ENCODE measurements around the gene SNN.

The SNN gene

DNA sequence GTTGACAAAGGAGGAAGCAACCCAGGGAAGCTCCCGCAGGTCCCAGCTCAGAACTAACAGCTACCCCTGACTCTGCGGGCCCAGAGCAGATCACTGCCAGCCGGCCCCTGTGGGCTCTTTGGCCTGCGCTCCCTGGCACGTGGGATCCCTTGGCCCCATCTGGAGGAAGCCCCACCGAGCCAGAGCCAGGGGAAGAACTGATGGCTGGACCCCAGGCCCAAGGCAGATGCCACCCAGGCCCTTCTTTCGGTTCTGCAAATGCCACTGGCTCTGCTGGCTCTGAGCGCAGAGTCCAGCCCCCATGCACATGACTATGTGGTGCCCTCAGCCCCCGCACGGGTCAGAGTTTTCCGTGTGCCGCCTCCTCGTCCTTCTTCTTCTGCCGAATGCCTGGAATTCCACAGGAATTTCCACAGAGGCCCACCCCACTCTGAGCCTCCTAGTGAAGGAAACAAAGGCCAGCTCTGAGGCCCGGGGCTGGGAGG lies 35.8 kb upstream of the SNN start:
- TF ChIP-seq EZH2 (IDR thresholded peaks at IDR 0.05; ENCODE audit: borderline replicate concordance, low read length) (no peak), CTCF (IDR thresholded peaks at IDR 0.05; ENCODE audit: low read length) (no peak)
- no peaks in the 10 kb centered on the region for H3K27me3 ChIP-seq (ENCODE audit: insufficient read depth, low read length)
- H3K4me2 ChIP-seq (ENCODE audit: low read length) = no peak overlapping the region
- no peak overlapping the region for H2AFZ ChIP-seq (ENCODE audit: low read length)
- no peak overlapping the region for H3K9ac ChIP-seq (ENCODE audit: low read length)
- H3K79me2 ChIP-seq (ENCODE audit: insufficient read depth, low read length) = no peaks in the 10 kb centered on the region
- no peak overlapping the region for H3K27ac ChIP-seq (ENCODE audit: low read depth, low read length, poor library complexity, severe bottlenecking)
- no peak overlapping the region for H3K4me3 ChIP-seq (ENCODE audit: low read depth, low read length, poor library complexity, severe bottlenecking)
- no peaks in the 10 kb centered on the region for H3K9me2 ChIP-seq (ENCODE audit: low read depth, low read length)
- no peaks in the 10 kb centered on the region for H3F3A ChIP-seq (ENCODE audit: insufficient read depth, low read length)
- H3K9me3 ChIP-seq (ENCODE audit: low read length) = no peaks in the 10 kb centered on the region
- H4K20me1 ChIP-seq (ENCODE audit: insufficient read depth, low read length) = no peaks in the 10 kb centered on the region
- no peaks in the 10 kb centered on the region; the same call in 1 of the 2 replicates for H3K36me3 ChIP-seq (ENCODE audit: insufficient read depth, low read length)
- peaks cover 47% of the 10 kb centered on the region for H3K4me1 ChIP-seq (ENCODE audit: insufficient read depth, low read length, severe bottlenecking)

DNA sequence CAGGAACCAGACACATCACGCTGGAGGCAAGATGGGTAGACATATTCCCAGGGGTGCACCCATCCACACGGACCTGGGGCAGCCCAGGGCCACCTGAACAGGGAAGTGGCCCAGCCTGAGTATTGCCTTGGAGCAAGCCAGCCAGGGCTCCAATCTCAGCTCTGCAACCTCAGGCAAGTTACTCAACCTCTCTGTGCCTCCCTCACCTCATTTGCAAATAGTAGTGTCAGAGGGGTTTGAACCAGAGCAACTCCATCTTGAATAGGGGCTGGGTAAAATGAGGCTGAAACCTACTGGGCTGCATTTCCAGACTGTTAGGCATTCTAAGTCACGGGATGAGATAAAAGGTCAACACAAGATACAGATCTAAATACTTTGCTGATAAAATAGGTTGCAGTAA lies 35.1 kb upstream of the SNN start:
- Histone ChIP-seq H2AFZ (ENCODE audit: low read length) (no peak overlapping the region), H3K4me2 (ENCODE audit: low read length) (no peak overlapping the region), H3K79me2 (ENCODE audit: insufficient read depth, low read length) (no peaks in the 10 kb centered on the region), H3K36me3 (ENCODE audit: insufficient read depth, low read length) (no peaks in the 10 kb centered on the region; the same call in 1 of the 2 replicates), H4K20me1 (ENCODE audit: insufficient read depth, low read length) (no peaks in the 10 kb centered on the region), H3K4me1 (ENCODE audit: insufficient read depth, low read length, severe bottlenecking) (peaks cover 44% of the 10 kb centered on the region), H3K27me3 (ENCODE audit: insufficient read depth, low read length) (no peaks in the 10 kb centered on the region), H3F3A (ENCODE audit: insufficient read depth, low read length) (no peaks in the 10 kb centered on the region), H3K9ac (ENCODE audit: low read length) (no peak overlapping the region), H3K9me2 (ENCODE audit: low read depth, low read length) (no peaks in the 10 kb centered on the region), H3K27ac (ENCODE audit: low read depth, low read length, poor library complexity, severe bottlenecking) (no peak overlapping the region), H3K9me3 (ENCODE audit: low read length) (no peaks in the 10 kb centered on the region), H3K4me3 (ENCODE audit: low read depth, low read length, poor library complexity, severe bottlenecking) (no peak overlapping the region)
- no peak for TF ChIP-seq CTCF (IDR thresholded peaks at IDR 0.05; ENCODE audit: low read length)
- no peak for TF ChIP-seq EZH2 (IDR thresholded peaks at IDR 0.05; ENCODE audit: borderline replicate concordance, low read length)

GRCh38 chr16:11634312-11634711 lies 33.9 kb upstream of the SNN start:
- no peak for TF ChIP-seq CTCF (IDR thresholded peaks at IDR 0.05; ENCODE audit: low read length)
- TF ChIP-seq EZH2 (IDR thresholded peaks at IDR 0.05; ENCODE audit: borderline replicate concordance, low read length) = no peak
- Histone ChIP-seq H4K20me1 (ENCODE audit: insufficient read depth, low read length) (no peaks in the 10 kb centered on the region), H3K9me2 (ENCODE audit: low read depth, low read length) (no peaks in the 10 kb centered on the region), H3K9me3 (ENCODE audit: low read length) (no peaks in the 10 kb centered on the region), H3K36me3 (ENCODE audit: insufficient read depth, low read length) (no peaks in the 10 kb centered on the region; the same call in 1 of the 2 replicates), H2AFZ (ENCODE audit: low read length) (no peak overlapping the region), H3K4me2 (ENCODE audit: low read length) (no peak overlapping the region; the same call in 1 of the 2 replicates), H3K4me1 (ENCODE audit: insufficient read depth, low read length, severe bottlenecking) (peaks cover 39% of the 10 kb centered on the region), H3K9ac (ENCODE audit: low read length) (no peak overlapping the region), H3K27me3 (ENCODE audit: insufficient read depth, low read length) (no peaks in the 10 kb centered on the region), H3K79me2 (ENCODE audit: insufficient read depth, low read length) (no peaks in the 10 kb centered on the region), H3K27ac (ENCODE audit: low read depth, low read length, poor library complexity, severe bottlenecking) (no peak overlapping the region), H3F3A (ENCODE audit: insufficient read depth, low read length) (no peaks in the 10 kb centered on the region), H3K4me3 (ENCODE audit: low read depth, low read length, poor library complexity, severe bottlenecking) (no peak overlapping the region)
